C4-2B (cell line): ENCODE measurements around the gene RBM47.
"Not testable (repeated sequence)": the region's sequence is repeated elsewhere in the genome, so short reads cannot be mapped to it uniquely, and the experiment has no call there.

Experiments used
- H3K27ac ChIP-seq: fragments of 450-650 bp; 2 replicates; pipeline ENCODE4 v1.5.1; 2017
- CTCF ChIP-seq: fragments of 450-650 bp; conservative IDR thresholded peaks from 2 replicates; pipeline ENCODE4 v1.5.1; 2017; ENCODE audit warnings: mild to moderate bottlenecking
- ZFX ChIP-seq: fragments of 450-650 bp; IDR thresholded peaks from 2 replicates; pipeline ENCODE4 v1.6.1; 2017

Gene RBM47

GRCh38 chr4:40412388-40412787, 217.3 kb downstream of the RBM47 start:
- H3K27ac ChIP-seq = no peak overlapping the region
- TF ChIP-seq CTCF (no peak), ZFX (no peak)

- TF ChIP-seq ZFX (no peak), CTCF (no peak)
- H3K27ac ChIP-seq = no peak overlapping the region
These were observed 219.8 kb downstream of the RBM47 start for GRCh38 chr4:40409835-40410234.

GRCh38 chr4:40407468-40407867, 222.2 kb downstream of the RBM47 start:
- not testable (repeated sequence) for H3K27ac ChIP-seq

GRCh38 chr4:40406340-40406739, 223.3 kb downstream of the RBM47 start:
- H3K27ac ChIP-seq = no peak overlapping the region
- TF ChIP-seq ZFX = no peak
- TF ChIP-seq CTCF = no peak

GRCh38 chr4:40405193-40405592, 224.5 kb downstream of the RBM47 start:
- TF ChIP-seq CTCF = no peak
- no peak for TF ChIP-seq ZFX
- no peak overlapping the region; the same call in 1 of the 2 replicates for H3K27ac ChIP-seq

GRCh38 chr4:40403081-40403480, 226.6 kb downstream of the RBM47 start:
- TF ChIP-seq ZFX = no peak
- TF ChIP-seq CTCF = no peak
- peak overlapping the region; percentile 67; the same call in 1 of the 2 replicates for H3K27ac ChIP-seq

- no peak for TF ChIP-seq CTCF
- no peak for TF ChIP-seq ZFX
- H3K27ac ChIP-seq = no peak overlapping the region
These were observed 227.1 kb downstream of the RBM47 start for GRCh38 chr4:40402556-40402955.

- TF ChIP-seq CTCF = no peak
- TF ChIP-seq ZFX = no peak
- no peak overlapping the region for H3K27ac ChIP-seq
These were observed 228.0 kb downstream of the RBM47 start for GRCh38 chr4:40401631-40402030.
